Glomerular visceral epithelial cell (primary cell): ENCODE measurements around the gene ARAP2.
"Not testable (repeated sequence)": the region's sequence is repeated elsewhere in the genome, so short reads cannot be mapped to it uniquely, and the experiment has no call there.

Experiments used
- DNase-seq: peaks from one replicate; pipeline ENCODE4 v3.0.0-alpha.2; 2016; ENCODE audit errors: extremely low spot score

ARAP2 gene

GRCh38 chr4:36183665-36184393 is 60.5 kb downstream of the ARAP2 start:
- no peak for DNase-seq

DNA sequence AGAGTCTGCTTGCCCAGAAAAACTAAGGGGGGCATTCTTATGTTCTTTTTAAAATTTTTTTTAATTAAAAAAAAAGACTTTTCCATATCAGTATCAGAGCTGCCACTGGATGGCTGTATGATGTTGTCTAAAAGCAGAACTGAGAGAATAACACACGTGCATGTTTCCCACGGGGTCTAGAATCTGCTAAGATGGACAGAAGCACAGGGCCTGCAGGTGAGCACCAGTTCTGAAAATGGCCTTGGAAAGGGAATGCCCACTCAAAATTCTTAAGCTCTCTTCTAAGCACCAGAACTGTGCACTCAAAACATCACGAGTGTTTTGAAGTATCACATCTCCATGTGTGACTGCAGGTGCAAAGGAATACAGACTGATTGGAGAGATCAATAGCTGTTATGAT is 61.1 kb downstream of the ARAP2 start:
- DNase-seq = no peak

GRCh38 chr4:36182315-36182714 is 62.0 kb downstream of the ARAP2 start:
- DNase-seq = not testable (repeated sequence)

DNA sequence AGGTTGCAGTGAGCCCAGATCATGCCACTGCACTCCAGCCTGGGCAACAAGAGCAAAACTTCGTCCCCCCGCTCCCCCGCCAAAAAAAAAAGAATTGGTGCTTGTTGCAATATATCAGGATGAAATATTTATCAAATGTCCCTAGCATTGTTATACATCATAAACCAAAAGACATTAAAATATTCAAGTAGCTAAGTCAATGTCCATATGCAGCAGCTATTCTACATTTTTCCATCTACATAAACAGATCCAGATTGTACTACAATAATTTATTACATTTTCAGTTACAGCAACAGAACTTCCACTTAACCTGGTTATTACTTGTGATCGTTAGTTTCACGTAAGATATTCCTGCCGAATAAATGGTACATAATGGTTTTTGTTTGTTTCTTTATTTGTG is 64.1 kb downstream of the ARAP2 start:
- no peak for DNase-seq

- DNase-seq = no peak
These were observed 65.8 kb downstream of the ARAP2 start for GRCh38 chr4:36178484-36178883.

GRCh38 chr4:36177946-36178345 is 66.4 kb downstream of the ARAP2 start:
- DNase-seq = no peak

DNA sequence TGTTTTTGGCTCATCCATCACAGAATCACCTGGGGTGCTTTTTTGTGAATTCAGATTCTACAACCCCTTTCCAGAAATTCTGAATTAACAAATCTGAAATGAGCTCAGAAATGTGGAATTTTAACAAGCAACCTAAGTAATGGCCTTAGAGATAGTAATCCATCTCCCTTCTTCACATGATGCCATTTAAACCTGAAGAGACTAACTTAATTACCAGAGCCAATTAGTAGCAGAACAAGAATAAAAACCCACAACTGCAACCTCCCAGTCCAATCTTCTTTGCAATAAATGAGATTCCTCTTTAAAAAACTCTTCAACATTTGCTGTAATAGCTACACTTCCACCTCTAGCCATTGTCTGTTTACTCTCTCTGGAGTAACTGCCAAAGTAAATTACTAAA is 69.7 kb downstream of the ARAP2 start:
- no peak for DNase-seq

DNA sequence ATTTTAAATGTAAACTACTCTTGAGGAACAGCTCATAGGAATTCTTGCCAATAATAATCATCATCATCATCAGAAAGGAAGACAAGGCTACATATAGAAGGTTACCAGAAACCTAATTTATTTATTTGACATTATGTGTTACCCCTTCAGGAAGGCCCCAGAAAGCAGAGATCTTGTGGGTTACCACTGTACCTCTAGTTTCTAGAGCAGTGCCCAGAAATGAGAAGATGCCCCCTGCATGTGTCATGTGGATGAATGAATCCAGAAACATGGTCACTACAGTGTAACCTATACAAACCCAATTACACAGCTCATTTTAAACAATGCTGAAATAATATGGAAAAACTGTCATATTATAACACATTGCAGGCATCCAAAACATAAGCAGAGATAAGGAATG is 70.4 kb downstream of the ARAP2 start:
- DNase-seq = no peak

DNA sequence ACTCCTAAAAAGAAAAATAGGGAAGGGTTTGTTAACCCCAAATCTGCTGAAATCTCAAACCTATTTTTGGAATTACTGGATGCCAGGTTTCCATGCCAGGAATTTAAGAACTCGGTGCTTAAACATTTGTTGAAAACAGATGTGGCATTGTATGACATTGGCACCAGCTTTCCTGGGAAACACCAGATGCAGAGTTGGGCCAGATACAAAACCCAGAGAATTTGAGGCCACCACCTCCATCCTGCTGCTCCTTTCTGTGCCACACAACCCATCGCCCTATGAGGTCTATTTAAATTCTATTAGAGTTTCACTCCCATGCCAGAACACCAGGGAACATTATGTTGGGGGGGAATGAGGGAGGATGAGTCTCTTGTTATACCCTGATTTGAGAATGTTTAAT is 71.7 kb downstream of the ARAP2 start:
- DNase-seq = no peak

GRCh38 chr4:36168127-36168878 is 76.0 kb downstream of the ARAP2 start:
- DNase-seq = no peak

- no peak for DNase-seq
These were observed 78.7 kb downstream of the ARAP2 start for GRCh38 chr4:36165631-36166005.

GRCh38 chr4:36164900-36165630 is 79.2 kb downstream of the ARAP2 start:
- DNase-seq = no peak

- no peak for DNase-seq
These were observed 81.1 kb downstream of the ARAP2 start for GRCh38 chr4:36163198-36163597.

DNA sequence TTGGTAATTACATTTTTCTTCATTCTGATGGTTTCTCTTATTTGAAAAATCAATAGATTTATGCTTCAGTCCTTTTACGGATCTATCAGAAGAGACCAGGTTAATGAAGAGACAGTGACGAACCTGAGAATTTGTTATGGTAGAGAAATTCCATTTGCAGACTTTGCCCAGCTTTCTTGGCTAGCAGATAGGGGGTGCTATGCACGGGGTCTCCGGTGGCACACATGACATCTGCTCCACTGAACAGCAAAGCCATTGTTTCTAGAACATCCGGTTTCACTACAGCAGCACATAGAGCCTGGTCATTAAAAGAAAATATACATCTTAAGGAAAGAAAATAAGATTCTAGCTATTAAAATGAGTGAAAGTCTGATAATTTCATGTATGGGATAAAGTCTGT is 85.1 kb downstream of the ARAP2 start:
- DNase-seq = no peak

DNA sequence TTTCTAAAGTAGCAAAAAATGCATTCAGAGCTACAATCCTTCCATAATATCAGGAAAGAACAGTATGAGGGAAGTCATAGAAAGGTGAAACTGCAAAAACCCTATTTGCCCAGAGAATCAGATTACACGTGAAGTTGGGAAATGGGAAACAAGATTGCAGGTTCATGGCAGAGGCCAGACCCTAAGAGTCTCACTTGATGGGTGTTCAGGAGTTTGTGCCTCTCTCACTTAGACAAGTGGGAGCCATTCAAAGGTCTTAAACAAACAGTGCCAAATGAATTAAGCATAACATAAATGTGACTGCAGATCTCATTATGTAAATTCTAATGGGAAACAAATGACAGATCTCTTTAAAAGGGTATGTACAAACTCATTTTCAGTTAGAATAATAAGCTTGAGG is 91.6 kb downstream of the ARAP2 start:
- DNase-seq = no peak

DNA sequence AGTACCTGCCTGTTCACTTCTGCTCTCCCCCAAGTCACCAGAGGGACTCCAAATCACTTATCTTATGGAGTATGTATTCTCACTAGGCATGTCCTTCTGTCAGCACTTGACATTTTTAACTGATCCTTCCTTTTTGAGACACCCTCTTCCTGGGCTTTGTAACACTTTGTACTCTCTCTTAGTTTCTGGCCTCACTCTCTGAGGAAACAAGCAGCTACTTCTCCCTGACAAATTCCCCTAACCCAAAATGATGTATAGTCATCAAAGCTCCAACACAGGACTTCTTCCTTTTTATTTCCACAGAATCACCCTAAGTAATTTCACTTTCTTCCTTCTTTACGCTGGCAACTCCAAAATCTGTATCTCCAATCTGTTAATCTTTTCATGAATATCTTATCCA is 101.8 kb downstream of the ARAP2 start:
- DNase-seq = no peak

- DNase-seq = no peak
These were observed 103.1 kb downstream of the ARAP2 start for GRCh38 chr4:36141186-36141585.

DNA sequence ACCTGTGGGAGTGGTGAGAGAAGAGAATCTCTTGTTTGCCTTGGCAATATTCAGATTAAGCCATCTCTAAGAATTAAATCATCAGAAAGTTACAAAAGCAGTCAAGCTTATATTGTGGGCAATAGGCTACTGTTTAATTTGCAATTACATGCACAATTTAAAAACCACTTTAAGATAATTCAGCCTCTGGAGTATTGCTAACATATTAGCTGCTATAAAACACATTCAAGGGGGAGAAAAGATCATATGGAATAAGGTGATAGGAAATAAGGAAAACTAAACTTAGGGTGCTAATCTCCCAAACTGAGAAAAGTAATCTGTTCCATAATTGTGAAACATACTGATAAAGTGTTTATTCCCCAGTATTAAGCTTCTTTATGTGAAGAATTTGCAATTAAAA is 103.9 kb downstream of the ARAP2 start:
- no peak for DNase-seq

DNA sequence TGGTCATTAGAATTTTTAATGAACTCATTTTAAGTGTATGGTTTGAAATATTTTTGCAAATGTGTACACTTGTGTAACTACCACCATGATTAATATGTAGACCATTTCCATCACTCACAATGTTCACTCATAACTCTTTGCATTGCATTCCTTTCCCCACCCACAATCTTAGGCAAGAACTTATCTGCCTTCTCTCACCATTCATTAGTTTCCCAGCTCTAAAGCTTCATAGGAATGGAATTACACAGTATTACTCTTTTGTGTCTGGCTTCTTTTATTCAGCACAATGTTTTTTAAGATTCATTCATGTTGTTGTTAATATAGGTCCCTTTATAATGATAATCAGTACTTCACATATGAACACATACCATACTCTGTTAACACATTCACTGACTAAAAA is 106.1 kb downstream of the ARAP2 start:
- no peak for DNase-seq

DNA sequence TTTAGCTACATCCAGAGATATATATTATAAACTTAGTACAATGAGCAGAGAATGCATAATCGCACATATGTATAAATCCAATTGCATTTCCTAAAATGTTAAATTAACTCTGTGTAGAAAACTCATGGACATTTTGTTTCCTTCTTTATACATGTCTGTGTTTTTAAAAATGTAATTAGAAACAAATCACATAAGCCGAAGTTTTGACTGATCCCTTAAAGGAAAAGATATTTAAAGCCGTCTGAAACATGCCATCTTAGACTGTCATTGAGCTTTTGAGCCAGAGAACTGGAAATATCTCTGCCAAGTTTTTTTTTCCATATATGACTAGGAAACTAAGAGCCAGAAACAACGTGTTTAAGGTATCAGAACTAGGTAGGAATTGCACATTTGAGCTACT is 107.0 kb downstream of the ARAP2 start:
- no peak for DNase-seq

DNA sequence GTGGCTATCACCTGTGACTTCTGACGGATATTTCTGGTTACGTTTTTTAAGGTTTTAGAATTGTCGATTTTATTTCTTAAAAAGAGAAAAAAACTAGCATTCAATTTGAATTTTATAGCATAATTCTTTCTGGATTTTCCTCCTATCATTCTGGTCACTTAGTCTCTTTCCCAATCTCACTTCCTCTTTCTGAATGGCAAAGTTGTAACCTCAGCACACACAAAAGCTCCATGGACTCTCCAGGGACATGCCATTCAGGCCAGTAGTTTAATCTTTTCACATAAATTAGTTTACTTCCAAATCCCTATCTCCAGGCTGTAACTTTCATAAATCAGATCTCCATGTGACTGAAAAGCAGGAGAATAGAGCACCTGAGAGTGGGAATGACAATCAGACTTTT is 110.7 kb downstream of the ARAP2 start:
- no peak for DNase-seq

DNA sequence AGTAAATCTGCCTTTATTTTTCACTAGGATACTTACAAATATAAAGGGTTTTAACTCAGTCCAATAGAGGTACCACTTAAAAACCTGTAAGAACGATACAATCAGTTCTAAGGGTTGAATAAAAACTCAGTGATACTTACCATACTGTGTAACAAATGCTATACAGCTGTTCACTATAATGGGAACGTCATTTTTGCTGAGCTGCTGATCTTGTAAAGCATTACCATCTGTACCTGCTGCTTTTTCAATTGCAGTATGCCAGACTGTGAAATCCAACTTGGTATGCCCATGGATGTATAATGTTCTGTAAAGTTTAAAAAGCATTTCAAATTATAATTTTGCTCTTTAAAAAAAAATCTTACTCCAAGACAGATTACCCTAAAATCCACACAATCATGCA is 111.2 kb downstream of the ARAP2 start:
- no peak for DNase-seq

DNA sequence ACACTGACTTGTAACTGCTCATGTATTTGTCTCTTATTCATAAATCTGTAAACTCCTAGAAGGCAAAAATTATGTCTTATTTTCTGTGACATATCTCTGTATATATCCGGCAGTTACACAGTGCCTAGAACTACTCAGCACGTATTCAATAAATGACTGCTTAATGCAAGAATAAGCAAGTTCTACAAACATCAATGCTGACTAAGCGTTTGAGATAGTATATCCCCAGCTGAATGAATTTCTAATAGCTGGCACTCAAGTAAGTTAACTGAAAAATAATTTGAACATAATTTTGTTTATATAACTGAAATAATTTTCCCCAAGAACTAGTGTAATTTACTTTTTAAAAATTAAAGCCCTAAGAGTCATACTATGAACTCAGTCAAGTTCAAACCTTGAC is 113.7 kb downstream of the ARAP2 start:
- DNase-seq = no peak
